Measurements from ENCODE around the gene AEN. TPM values are rescaled to one million over a fixed set of nuclear protein-coding genes. Genes with fewer than 3 reads are reported as not detected.

AEN gene
- total and polyA plus RNA-seq, 3 experiments from 2014 or later = 22.8 to 109 (median 109) TPM

GRCh38 chr15:88678755-88679154, 57.6 kb downstream of the AEN start:
- Mint-ChIP-seq H3K9me3 (peaks cover 0 to 2% (median 0%) of the 10 kb centered on the region in 5 donors), H3K4me1 (no peaks in the 10 kb centered on the region)
- CTCF ChIA-PET = no interaction called here

DNA sequence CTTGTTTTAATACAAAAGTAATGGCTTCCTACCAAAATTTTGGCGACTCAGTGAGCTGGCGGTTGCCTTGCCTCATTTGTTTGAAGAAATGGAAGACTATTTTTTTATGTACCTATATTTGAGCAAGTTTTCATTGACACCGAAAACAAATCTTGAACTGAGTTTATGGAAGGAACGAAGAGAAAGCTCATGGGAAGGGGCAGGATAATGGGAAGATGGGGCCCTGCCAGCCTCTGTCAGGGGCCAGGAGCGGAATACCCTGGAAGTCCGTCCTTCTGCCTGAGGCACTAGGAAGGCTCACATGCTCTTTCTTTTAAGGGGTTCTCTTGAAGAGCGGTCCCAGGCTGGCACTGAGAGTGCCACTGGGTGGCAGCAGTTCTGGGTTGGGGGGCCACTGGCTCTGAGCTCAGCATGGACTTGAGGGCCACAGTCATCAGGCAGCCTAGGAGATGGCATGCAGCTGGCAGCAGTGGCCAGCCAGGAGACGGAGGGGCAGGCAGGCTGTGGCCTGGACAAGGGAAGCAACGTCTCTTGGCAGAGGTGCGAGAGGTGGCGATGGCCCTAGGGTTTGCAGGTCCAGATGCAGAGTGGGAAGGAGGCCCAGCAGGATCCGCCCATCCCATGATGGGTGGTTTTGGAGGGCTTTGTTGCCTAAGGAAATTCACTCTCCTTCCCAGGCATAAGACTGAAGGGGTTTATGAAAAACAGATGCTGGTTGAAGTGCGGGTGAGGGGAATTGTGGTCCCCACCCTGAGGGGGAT, 59.3 kb downstream of the AEN start:
- no peaks in the 10 kb centered on the region for H3K4me1 ChIP-seq (ENCODE audit: insufficient read depth, low read length)
- peaks cover 13 to 16% of the 10 kb centered on the region in 2 donors for H3K27me3 Mint-ChIP-seq
- no peaks in the 10 kb centered on the region for H3K4me1 Mint-ChIP-seq
- H3K27ac ChIP-seq (ENCODE audit: low read depth, low read length) = no peak overlapping the region
- no peaks in the 10 kb centered on the region for H3K36me3 ChIP-seq (ENCODE audit: insufficient read depth, low read length)
- H3K9me3 Mint-ChIP-seq = peaks cover 0 to 2% (median 0%) of the 10 kb centered on the region in 5 donors
- no peak overlapping the region for H3K4me3 ChIP-seq (ENCODE audit: low read length)
- peaks cover 0 to 11% (median 6%) of the 10 kb centered on the region in 3 donors for H3K36me3 Mint-ChIP-seq
- H3K27me3 ChIP-seq (ENCODE audit: insufficient read depth, low read length, poor library complexity, severe bottlenecking) = no peaks in the 10 kb centered on the region
- H3K4me3 Mint-ChIP-seq = no peak overlapping the region
- ChIA-PET CTCF (no interaction called here), POLR2A (no interaction called here)
- H3K27ac Mint-ChIP-seq = peak overlapping the region in 1 of 8 donors; percentile 84
- no peak for DNase-seq
- H3K9me3 ChIP-seq (ENCODE audit: low read length) = no peaks in the 10 kb centered on the region

More at GRCh38 chr15:88678755-88679154, 57.6 kb downstream of the AEN start:
- H3K36me3 Mint-ChIP-seq = peaks cover 0 to 15% (median 6%) of the 10 kb centered on the region in 3 donors
- no peaks in the 10 kb centered on the region for H3K9me3 ChIP-seq (ENCODE audit: low read length)
- no peaks in the 10 kb centered on the region for H3K36me3 ChIP-seq (ENCODE audit: insufficient read depth, low read length)
- no peak overlapping the region for H3K27ac ChIP-seq (ENCODE audit: low read depth, low read length)
- no peaks in the 10 kb centered on the region for H3K4me1 ChIP-seq (ENCODE audit: insufficient read depth, low read length)
- H3K4me3 Mint-ChIP-seq = no peak overlapping the region
- H3K27ac Mint-ChIP-seq = no peak overlapping the region
- no peak overlapping the region for H3K4me3 ChIP-seq (ENCODE audit: low read length)
- peaks cover 14 to 19% of the 10 kb centered on the region in 2 donors for H3K27me3 Mint-ChIP-seq
- no peak for DNase-seq
- H3K27me3 ChIP-seq (ENCODE audit: insufficient read depth, low read length, poor library complexity, severe bottlenecking) = no peaks in the 10 kb centered on the region
- POLR2A ChIA-PET = interaction anchor here (0.5 kb wide), 1 partner anchor 13 kb away, joined by 5 read pairs; no protein-coding TSS in a partner anchor

DNA sequence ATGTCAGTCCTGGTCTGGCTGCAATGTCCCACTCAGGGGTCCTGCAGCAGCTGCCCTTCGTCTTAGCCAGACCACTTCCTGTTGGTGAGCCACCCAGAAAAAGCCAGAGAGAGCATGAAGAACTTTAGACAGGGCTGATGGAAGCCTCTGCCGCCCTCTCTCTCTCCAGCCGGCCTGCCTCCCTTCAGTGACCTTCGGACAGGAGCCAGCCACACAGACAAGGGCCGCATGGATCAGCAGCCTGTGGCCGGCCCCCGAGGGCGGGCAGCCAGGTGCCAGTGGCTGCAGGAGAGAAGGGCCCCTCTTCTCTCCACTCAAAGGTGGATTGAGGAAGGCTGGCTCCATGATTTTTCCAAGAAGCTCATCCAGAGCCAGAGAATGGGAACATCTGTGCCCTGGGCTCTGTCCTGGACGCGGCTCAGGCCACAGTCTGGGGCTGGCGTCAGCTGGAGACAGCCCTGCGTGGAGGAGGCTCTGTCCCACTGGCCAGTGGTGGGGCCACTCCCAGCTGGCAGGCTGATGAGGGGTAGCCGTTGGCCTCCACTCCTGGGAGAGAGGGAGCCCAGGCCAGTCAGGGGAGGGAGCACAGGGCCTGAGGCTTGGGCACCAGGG, 60.6 kb downstream of the AEN start:
- Mint-ChIP-seq H3K4me1 (no peaks in the 10 kb centered on the region), H3K27me3 (peaks cover 14 to 18% of the 10 kb centered on the region in 2 donors), H3K36me3 (peaks cover 0 to 9% (median 6%) of the 10 kb centered on the region in 3 donors), H3K9me3 (peaks cover 0 to under 1% (median 0%) of the 10 kb centered on the region in 5 donors), H3K4me3 (no peak overlapping the region), H3K27ac (no peak overlapping the region)
- no peaks in the 10 kb centered on the region for H3K27me3 ChIP-seq (ENCODE audit: insufficient read depth, low read length, poor library complexity, severe bottlenecking)
- ChIA-PET POLR2A (no interaction called here), CTCF (no interaction called here)
- H3K4me1 ChIP-seq (ENCODE audit: insufficient read depth, low read length) = no peaks in the 10 kb centered on the region
- no peaks in the 10 kb centered on the region for H3K9me3 ChIP-seq (ENCODE audit: low read length)
- H3K36me3 ChIP-seq (ENCODE audit: insufficient read depth, low read length) = no peaks in the 10 kb centered on the region
- H3K27ac ChIP-seq (ENCODE audit: low read depth, low read length) = no peak overlapping the region
- no peak for DNase-seq
- no peak overlapping the region for H3K4me3 ChIP-seq (ENCODE audit: low read length)

Other genes with a start within 250 kb of the AEN start
- 10 to 100 TPM; 48.5 to 53.6 TPM for gene MRPL46, start 154.0 kb upstream of the AEN start, total RNA-seq
- gene MRPL46, start 154.0 kb upstream of the AEN start, polyA plus RNA-seq = 51.2 TPM
- gene MRPS11, start 153.6 kb upstream of the AEN start, total RNA-seq = 10 to 100 TPM; 80.1 to 81.0 TPM
- 65.5 TPM for gene MRPS11, start 153.6 kb upstream of the AEN start, polyA plus RNA-seq
- 1 to 10 TPM; 1.8 to 2.8 TPM for gene DET1, start 74.7 kb upstream of the AEN start, total RNA-seq
- gene DET1, start 74.7 kb upstream of the AEN start, polyA plus RNA-seq = 1.4 TPM
- gene ISG20, start 17.7 kb downstream of the AEN start, total RNA-seq = 10 to 100 TPM; 22.5 to 27.2 TPM
- gene ISG20, start 17.7 kb downstream of the AEN start, polyA plus RNA-seq = 572 TPM
- gene ACAN, start 182.1 kb downstream of the AEN start, total RNA-seq = not detected
- not detected for gene ACAN, start 182.1 kb downstream of the AEN start, polyA plus RNA-seq

Data from CD8-positive, alpha-beta memory T cell (primary cell).